ENCODE results near the gene CTBP1.

CTBP1 gene

DNA sequence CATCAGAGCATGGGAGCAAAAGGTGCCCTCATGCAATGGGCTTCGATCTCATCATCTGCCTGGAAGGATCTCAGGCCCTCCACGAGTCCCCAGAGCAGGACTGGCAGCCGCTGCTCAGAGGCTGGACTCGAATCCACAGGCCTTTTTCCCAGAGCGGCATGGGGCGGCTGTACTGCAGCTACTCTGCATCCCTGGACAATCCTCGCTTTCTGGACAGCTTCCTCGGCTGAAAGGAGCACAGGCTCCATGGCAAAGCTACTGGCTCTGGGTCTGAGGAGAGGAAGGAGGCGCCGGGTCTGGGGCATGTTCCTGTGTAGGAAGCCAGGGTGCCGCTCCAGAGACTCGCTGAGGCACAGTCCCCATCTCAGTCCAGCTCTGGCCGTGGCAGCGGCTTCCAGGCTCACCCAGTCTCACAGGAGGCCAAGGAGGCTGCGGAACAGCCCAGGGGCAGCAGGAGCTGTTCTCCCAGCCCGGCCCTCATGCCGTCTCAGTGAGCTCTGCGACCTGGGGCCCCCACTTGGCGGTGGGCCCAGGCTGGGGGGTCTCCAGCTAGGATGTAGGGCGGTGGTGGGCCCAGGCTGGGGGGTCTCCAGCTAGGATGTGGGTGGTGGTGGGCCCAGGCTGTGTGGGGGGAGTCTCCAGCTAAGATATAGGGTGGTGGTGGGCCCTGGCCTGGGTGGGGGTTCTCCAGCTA is 73.8 kb downstream of the CTBP1 start:
- no peak overlapping the region for H3K4me3 ChIP-seq (ENCODE audit: low read depth, low read length)
- POLR2A ChIA-PET: no interaction called here
- TF ChIP-seq, protein P1, sequence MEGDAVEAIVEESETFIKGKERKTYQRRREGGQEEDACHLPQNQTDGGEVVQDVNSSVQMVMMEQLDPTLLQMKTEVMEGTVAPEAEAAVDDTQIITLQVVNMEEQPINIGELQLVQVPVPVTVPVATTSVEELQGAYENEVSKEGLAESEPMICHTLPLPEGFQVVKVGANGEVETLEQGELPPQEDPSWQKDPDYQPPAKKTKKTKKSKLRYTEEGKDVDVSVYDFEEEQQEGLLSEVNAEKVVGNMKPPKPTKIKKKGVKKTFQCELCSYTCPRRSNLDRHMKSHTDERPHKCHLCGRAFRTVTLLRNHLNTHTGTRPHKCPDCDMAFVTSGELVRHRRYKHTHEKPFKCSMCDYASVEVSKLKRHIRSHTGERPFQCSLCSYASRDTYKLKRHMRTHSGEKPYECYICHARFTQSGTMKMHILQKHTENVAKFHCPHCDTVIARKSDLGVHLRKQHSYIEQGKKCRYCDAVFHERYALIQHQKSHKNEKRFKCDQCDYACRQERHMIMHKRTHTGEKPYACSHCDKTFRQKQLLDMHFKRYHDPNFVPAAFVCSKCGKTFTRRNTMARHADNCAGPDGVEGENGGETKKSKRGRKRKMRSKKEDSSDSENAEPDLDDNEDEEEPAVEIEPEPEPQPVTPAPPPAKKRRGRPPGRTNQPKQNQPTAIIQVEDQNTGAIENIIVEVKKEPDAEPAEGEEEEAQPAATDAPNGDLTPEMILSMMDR (IDR thresholded peaks at IDR 0.05; ENCODE audit: insufficient read depth, low read length, missing control alignments): no peak
- DNase-seq (ENCODE audit: low read depth, low spot score): no peak
- CTCF ChIA-PET: no interaction called here

DNA sequence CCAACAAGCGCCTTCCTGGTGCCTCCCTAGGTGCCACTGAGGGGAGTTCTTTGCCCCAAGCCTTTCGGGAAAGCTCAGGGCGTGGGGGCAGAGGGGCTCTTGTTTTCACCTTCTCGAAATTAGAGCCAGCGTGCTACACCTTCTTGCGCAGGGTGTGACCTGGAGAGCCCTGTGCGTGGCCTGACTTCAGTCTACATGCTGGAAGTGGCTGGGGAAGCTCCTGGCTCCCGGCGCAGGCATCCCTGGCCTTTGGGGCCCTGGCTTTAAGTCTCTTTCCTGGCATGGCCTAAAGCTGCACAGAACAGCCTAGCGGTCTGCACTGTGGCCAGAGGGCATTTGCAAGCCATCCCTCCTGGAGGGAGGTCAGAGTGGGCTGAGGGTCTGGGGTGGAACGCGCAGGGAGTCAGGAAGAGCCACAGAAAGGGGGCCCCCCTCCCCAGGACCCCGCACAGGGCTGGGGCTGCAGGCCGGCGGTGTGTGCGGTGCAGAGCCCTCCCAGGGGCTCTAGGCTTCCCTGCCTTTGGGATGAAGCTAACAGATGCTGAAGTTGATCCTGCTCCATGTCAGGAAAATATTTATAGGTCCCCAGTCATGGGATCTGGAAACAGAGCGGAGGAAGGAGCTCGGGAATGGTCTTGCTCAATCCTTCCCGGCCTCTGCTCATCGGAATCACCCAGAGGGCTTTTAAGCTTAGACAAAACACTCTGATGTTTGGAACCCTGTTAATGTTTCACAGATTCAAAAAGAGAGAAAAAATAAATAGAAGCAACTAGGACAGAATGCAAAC is 75.8 kb downstream of the CTBP1 start:
- no peak for DNase-seq (ENCODE audit: low read depth, low spot score)
- CTCF ChIA-PET: interaction anchor here (1.3 to 2.3 kb wide), 2 partner anchors 11 to 24 kb away, joined by 3 to 7 read pairs; no protein-coding TSS in a partner anchor
- TF ChIP-seq, protein P1 (IDR thresholded peaks at IDR 0.05; ENCODE audit: insufficient read depth, low read length, missing control alignments): no peak
- no peak overlapping the region for H3K4me3 ChIP-seq (ENCODE audit: low read depth, low read length)
- POLR2A ChIA-PET: no interaction called here

DNA sequence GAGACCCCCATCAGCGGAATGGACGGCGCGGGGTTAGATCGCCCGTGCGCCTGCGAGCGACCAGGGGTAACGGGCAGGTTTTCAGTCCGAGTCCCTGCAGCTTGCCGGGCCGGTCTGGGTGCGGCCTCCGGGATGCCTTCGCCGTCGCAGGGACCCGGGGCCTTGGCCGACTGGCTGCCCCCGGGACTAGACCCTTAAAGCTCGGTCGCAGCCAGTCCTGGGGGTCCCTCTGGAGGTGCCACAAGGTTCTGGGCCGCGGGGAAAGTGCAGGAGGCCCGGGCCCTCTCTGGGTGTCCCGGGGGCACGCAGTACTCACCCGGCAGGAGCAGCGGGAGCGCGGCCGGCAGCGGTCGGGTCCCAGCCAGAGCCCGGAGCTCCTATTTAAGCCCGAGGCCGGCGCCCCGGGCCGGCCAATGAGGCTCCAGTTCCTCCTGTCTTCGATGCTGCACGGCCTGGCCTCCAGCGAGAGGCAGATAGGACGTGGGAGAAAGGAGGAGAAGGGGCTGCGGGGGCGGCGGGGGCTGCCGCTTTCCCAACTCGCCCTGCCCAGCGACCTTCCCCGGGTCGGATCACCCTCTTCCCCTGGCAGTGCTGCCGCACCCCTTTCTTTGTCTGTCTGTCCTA is 76.6 kb downstream of the CTBP1 start, which contains the start of gene SPON2:
TSS of gene SPON2 (minus strand) at position 356 of the 624 bp plus-strand sequence.
- POLR2A ChIA-PET: no interaction called here
- no peak for DNase-seq (ENCODE audit: low read depth, low spot score)
- CTCF ChIA-PET: interaction anchor here (0.6 to 2.3 kb wide), 3 partner anchors 9 to 20 kb away, joined by 3 to 7 read pairs (median 4); no protein-coding TSS in a partner anchor
- TF ChIP-seq, protein P1 (IDR thresholded peaks at IDR 0.05; ENCODE audit: insufficient read depth, low read length, missing control alignments): no peak
- H3K4me3 ChIP-seq (ENCODE audit: low read depth, low read length): peak within 1 kb of the TSS; percentile 37

- ChIA-PET POLR2A (no interaction called here), CTCF (interaction anchor here (0.6 to 1.5 kb wide), 2 partner anchors 8 to 20 kb away, joined by 3 to 4 read pairs; no protein-coding TSS in a partner anchor)
- TF ChIP-seq, protein P1 (IDR thresholded peaks at IDR 0.05; ENCODE audit: insufficient read depth, low read length, missing control alignments): no peak
- no peak for DNase-seq (ENCODE audit: low read depth, low spot score)
- peak overlapping the region; percentile 37 for H3K4me3 ChIP-seq (ENCODE audit: low read depth, low read length)
These were observed 77.4 kb downstream of the CTBP1 start for GRCh38 chr4:1171311-1172227.

GRCh38 chr4:1170976-1171310 is 78.0 kb downstream of the CTBP1 start:
- no peak overlapping the region for H3K4me3 ChIP-seq (ENCODE audit: low read depth, low read length)
- POLR2A ChIA-PET: no interaction called here
- TF ChIP-seq, protein P1 (IDR thresholded peaks at IDR 0.05; ENCODE audit: insufficient read depth, low read length, missing control alignments): no peak
- DNase-seq (ENCODE audit: low read depth, low spot score): no peak
- CTCF ChIA-PET: interaction anchor here (1.5 kb wide), 1 partner anchor 21 kb away, joined by 4 read pairs; no protein-coding TSS in a partner anchor
